Peyer's patch (tissue), 4 donors: Measurements from ENCODE around the gene NKD1. TPM values are rescaled to one million over a fixed set of nuclear protein-coding genes. Genes with fewer than 3 reads are reported as not detected.

Source experiments
- DNase-seq, 3 donors: peaks; one replicate each; pipeline ENCODE4 v3.0.0-alpha.2; 2017 to 2019
- H3K27ac ChIP-seq, 4 donors: fragments of 200-600 bp; sonication (generic); one replicate each; pipeline ENCODE4 v1.5.1; 2016 to 2019
- H3K27me3 ChIP-seq, 2 donors: fragments of 200-600 bp; sonication (generic); one replicate each; pipeline ENCODE4 v1.5.1; 2019
- H3K36me3 ChIP-seq, 3 donors: fragments of 200-600 bp; sonication (generic); one replicate each; pipeline ENCODE4 v1.5.1; 2016 to 2019
- H3K4me1 ChIP-seq, 4 donors: fragments of 200-600 bp; sonication (generic); one replicate each; pipeline ENCODE4 v1.5.1; 2016 to 2019
- H3K4me3 ChIP-seq, 4 donors: fragments of 200-600 bp; sonication (generic); 1 replicate in 3 of 4; 2 replicates in 1 of 4; pipeline ENCODE4 v1.5.1; 2016 to 2019; ENCODE audit warnings: mild to moderate bottlenecking in 1 of 4
- H3K9me3 ChIP-seq, 4 donors: fragments of 200-600 bp; sonication (generic); one replicate each; pipeline ENCODE4 v1.5.1; 2016 to 2019; ENCODE audit warnings: mild to moderate bottlenecking in 1 of 4
- CTCF ChIP-seq, 6 experiments: fragments of 450-650 bp in 4 of 6; fragments of 200-600 bp in 2 of 6; sonication (generic) in 1 of 6; IDR thresholded peaks; one replicate each; pipeline ENCODE4 v1.5.1; 2017 to 2019; ENCODE audit warnings: antibody characterized with exemption in 6 of 6, mild to moderate bottlenecking in 3 of 6, moderate library complexity in 1 of 6
- POLR2A ChIP-seq, 2 donors: fragments of 450-650 bp; IDR thresholded peaks; one replicate each; pipeline ENCODE4 v1.5.1; 2017; ENCODE audit warnings: antibody characterized with exemption in 2 of 2, mild to moderate bottlenecking in 2 of 2, moderate library complexity in 2 of 2
- total RNA-seq, 4 donors: library from RNA; depleted of rRNA; stranded (reverse); fragments of >200 nt; gene quantifications; one replicate each; pipeline ENCODE4 v1.1.0, GENCODE V29; 2016

NKD1 gene
- total RNA-seq, 4 donors from 2014 or later, result 1.7 to 4.0 (median 3.4) TPM

- no peak for TF ChIP-seq POLR2A (IDR thresholded peaks at IDR 0.05)
- H3K27me3 ChIP-seq, result no peaks in the 10 kb centered on the region
- H3K4me1 ChIP-seq, result peaks cover 0 to 28% (median 0%) of the 10 kb centered on the region in 4 donors
- H3K4me3 ChIP-seq, result no peak overlapping the region
- DNase-seq, result no peak
- H3K27ac ChIP-seq, result peak overlapping the region in 1 of 4 donors; percentile 54
- no peaks in the 10 kb centered on the region for H3K9me3 ChIP-seq
- H3K36me3 ChIP-seq, result no peaks in the 10 kb centered on the region
These were observed 68.2 kb downstream of the NKD1 start for GRCh38 chr16:50616386-50616785.

GRCh38 chr16:50616883-50617645 lies 68.9 kb downstream of the NKD1 start:
- Histone ChIP-seq H3K4me1 (peaks cover 0 to 28% (median 0%) of the 10 kb centered on the region in 4 donors), H3K9me3 (no peaks in the 10 kb centered on the region), H3K27ac (peak overlapping the region in 1 of 4 donors; percentile 54), H3K4me3 (no peak overlapping the region), H3K36me3 (no peaks in the 10 kb centered on the region), H3K27me3 (no peaks in the 10 kb centered on the region)
- no peak for TF ChIP-seq CTCF (IDR thresholded peaks at IDR 0.05)
- DNase-seq, result no peak

GRCh38 chr16:50617646-50618184 lies 69.5 kb downstream of the NKD1 start:
- no peak for DNase-seq
- Histone ChIP-seq H3K36me3 (no peaks in the 10 kb centered on the region), H3K4me3 (no peak overlapping the region), H3K4me1 (peaks cover 0 to 28% (median 0%) of the 10 kb centered on the region in 4 donors), H3K9me3 (no peaks in the 10 kb centered on the region), H3K27ac (peak overlapping the region in 1 of 4 donors; percentile 54), H3K27me3 (no peaks in the 10 kb centered on the region)
- TF ChIP-seq CTCF (IDR thresholded peaks at IDR 0.05), result no peak
- TF ChIP-seq POLR2A (IDR thresholded peaks at IDR 0.05), result no peak

GRCh38 chr16:50618238-50618918 lies 70.2 kb downstream of the NKD1 start:
- TF ChIP-seq CTCF (IDR thresholded peaks at IDR 0.05) (no peak), POLR2A (IDR thresholded peaks at IDR 0.05) (no peak)
- H3K4me3 ChIP-seq, result no peak overlapping the region
- H3K27ac ChIP-seq, result no peak overlapping the region
- peaks cover 0 to 22% (median 0%) of the 10 kb centered on the region in 4 donors for H3K4me1 ChIP-seq
- H3K27me3 ChIP-seq, result no peaks in the 10 kb centered on the region
- no peaks in the 10 kb centered on the region for H3K36me3 ChIP-seq
- no peak for DNase-seq
- no peaks in the 10 kb centered on the region for H3K9me3 ChIP-seq

GRCh38 chr16:50619702-50620491 lies 71.7 kb downstream of the NKD1 start:
- Histone ChIP-seq H3K4me3 (no peak overlapping the region), H3K9me3 (no peaks in the 10 kb centered on the region), H3K36me3 (no peaks in the 10 kb centered on the region), H3K27ac (no peak overlapping the region), H3K4me1 (peaks cover 0 to 11% (median 0%) of the 10 kb centered on the region in 4 donors), H3K27me3 (no peaks in the 10 kb centered on the region)
- no peak for DNase-seq
- no peak for TF ChIP-seq POLR2A (IDR thresholded peaks at IDR 0.05)
- TF ChIP-seq CTCF (IDR thresholded peaks at IDR 0.05), result no peak
